ENCODE results near the gene SDC4. TPM values are rescaled to one million over a fixed set of nuclear protein-coding genes. Genes with fewer than 3 reads are reported as not detected.

The SDC4 gene
- total and polyA plus RNA-seq, 2 experiments from 2014 or later, result 28.5 to 39.9 TPM

- TF ChIP-seq ZNF462 (CRISPR knock-in tag; IDR thresholded peaks at IDR 0.05) (no peak), CREB1 (CRISPR knock-in tag; IDR thresholded peaks at IDR 0.05; ENCODE audit: low read depth) (no peak), CTCF (conservative IDR thresholded peaks at IDR 0.05; ENCODE audit: low read depth in 2 of 2) (no peak), NANOG (IDR thresholded peaks at IDR 0.05; ENCODE audit: borderline replicate concordance) (no peak), EZH2 (IDR thresholded peaks at IDR 0.05; ENCODE audit: low read depth, unreplicated experiment) (no peak), ETS1 (IDR thresholded peaks at IDR 0.05) (no peak), ZNF114 (CRISPR knock-in tag; IDR thresholded peaks at IDR 0.05) (no peak), ZNF331 (CRISPR knock-in tag; IDR thresholded peaks at IDR 0.05; ENCODE audit: low read depth) (no peak), POLR2AphosphoS5 (IDR thresholded peaks at IDR 0.05; ENCODE audit: low read depth) (no peak), EZH2phosphoT487 (IDR thresholded peaks at IDR 0.05; ENCODE audit: unreplicated experiment) (no peak), STAT1 (IDR thresholded peaks at IDR 0.05; ENCODE audit: unreplicated experiment) (no peak)
Observed at GRCh38 chr20:45358282-45359068, 10.3 kb upstream of the SDC4 start (continued).
